ENCODE data around the gene VWA2. TPM values are rescaled to one million over a fixed set of nuclear protein-coding genes. Genes with fewer than 3 reads are reported as not detected.

The VWA2 gene
- total RNA-seq, 1 donor from 2014 or later = not detected

- no peak for DNase-seq (ENCODE audit: low spot score)
- intact Hi-C loops (cut with micrococcal nuclease) = no loop called here
- Mint-ChIP-seq H3K4me3 (no peak overlapping the region), H3K9me3 (no peaks in the 10 kb centered on the region), H3K27me3 (ENCODE audit: insufficient read depth) (no peaks in the 10 kb centered on the region), H3K27ac (no peak overlapping the region), H3K36me3 (ENCODE audit: low read depth) (no peaks in the 10 kb centered on the region), H3K4me1 (ENCODE audit: low read depth) (no peaks in the 10 kb centered on the region)
Measured at GRCh38 chr10:114271779-114272167, 32.7 kb downstream of the VWA2 start.

GRCh38 chr10:114272696-114273095 lies 33.6 kb downstream of the VWA2 start:
- no peaks in the 10 kb centered on the region for H3K27me3 Mint-ChIP-seq (ENCODE audit: insufficient read depth)
- no peaks in the 10 kb centered on the region for H3K9me3 Mint-ChIP-seq
- H3K4me1 Mint-ChIP-seq (ENCODE audit: low read depth) = no peaks in the 10 kb centered on the region
- no peak overlapping the region for H3K4me3 Mint-ChIP-seq
- intact Hi-C loops (cut with micrococcal nuclease) = no loop called here
- no peak overlapping the region for H3K27ac Mint-ChIP-seq
- DNase-seq (ENCODE audit: low spot score) = no peak
- no peaks in the 10 kb centered on the region for H3K36me3 Mint-ChIP-seq (ENCODE audit: low read depth)

DNA sequence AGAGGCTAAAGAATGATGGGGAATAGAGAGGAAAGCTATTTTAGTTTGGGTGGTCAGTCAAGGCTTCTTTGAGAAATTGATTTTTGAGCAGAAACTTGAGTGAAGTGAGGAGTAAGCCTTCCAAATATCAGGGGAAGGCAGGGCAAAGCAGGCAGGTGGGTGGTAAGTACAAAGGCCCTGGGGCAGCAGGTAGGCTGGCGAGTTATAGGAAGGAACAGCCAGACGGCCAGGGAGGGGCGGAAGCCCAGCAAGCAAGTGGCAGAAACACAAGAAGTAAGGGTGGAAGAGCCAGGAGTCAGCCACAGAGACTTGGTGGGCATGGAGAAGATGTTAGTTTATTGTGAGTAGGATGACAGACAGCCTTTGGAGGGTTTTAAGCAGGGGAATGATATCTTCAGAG lies 34.9 kb downstream of the VWA2 start:
- H3K4me3 Mint-ChIP-seq = no peak overlapping the region
- no peak for DNase-seq (ENCODE audit: low spot score)
- no peaks in the 10 kb centered on the region for H3K9me3 Mint-ChIP-seq
- H3K36me3 Mint-ChIP-seq (ENCODE audit: low read depth) = no peaks in the 10 kb centered on the region
- intact Hi-C loops (cut with micrococcal nuclease) = no loop called here
- no peaks in the 10 kb centered on the region for H3K4me1 Mint-ChIP-seq (ENCODE audit: low read depth)
- peaks cover 2% of the 10 kb centered on the region for H3K27me3 Mint-ChIP-seq (ENCODE audit: insufficient read depth)
- H3K27ac Mint-ChIP-seq = no peak overlapping the region

GRCh38 chr10:114274616-114275453 lies 35.8 kb downstream of the VWA2 start:
- intact Hi-C loops (cut with micrococcal nuclease) = no loop called here

DNA sequence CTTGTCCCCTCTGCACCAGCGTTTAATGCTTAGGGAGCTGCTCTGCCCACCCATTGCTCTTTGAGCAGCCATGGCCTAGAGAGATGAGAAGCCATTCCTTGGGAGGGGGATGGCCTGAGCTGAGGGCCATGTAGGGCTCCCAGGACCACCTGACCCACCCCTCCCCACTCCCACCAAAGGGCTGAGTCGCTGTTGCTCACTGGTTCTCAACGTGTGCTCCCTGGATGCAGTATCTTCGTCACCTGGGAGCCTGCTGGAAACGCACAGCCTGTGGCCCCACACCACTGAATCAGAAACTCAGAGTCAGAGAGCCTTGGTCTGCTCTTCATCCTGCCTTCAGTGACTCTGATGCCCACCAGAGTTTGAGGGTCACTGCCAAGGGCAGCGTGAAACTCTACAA lies 37.0 kb downstream of the VWA2 start:
- Mint-ChIP-seq H3K27ac (no peak overlapping the region), H3K36me3 (ENCODE audit: low read depth) (no peaks in the 10 kb centered on the region), H3K27me3 (ENCODE audit: insufficient read depth) (peaks cover 2% of the 10 kb centered on the region), H3K4me1 (ENCODE audit: low read depth) (no peaks in the 10 kb centered on the region), H3K9me3 (no peaks in the 10 kb centered on the region), H3K4me3 (no peak overlapping the region)
- no peak for DNase-seq (ENCODE audit: low spot score)
- intact Hi-C loops (cut with micrococcal nuclease) = no loop called here

More at GRCh38 chr10:114274616-114275453, 35.8 kb downstream of the VWA2 start:
- DNase-seq (ENCODE audit: low spot score) = no peak
- peaks cover 2% of the 10 kb centered on the region for H3K27me3 Mint-ChIP-seq (ENCODE audit: insufficient read depth)
- H3K27ac Mint-ChIP-seq = no peak overlapping the region
- no peaks in the 10 kb centered on the region for H3K4me1 Mint-ChIP-seq (ENCODE audit: low read depth)
- no peaks in the 10 kb centered on the region for H3K36me3 Mint-ChIP-seq (ENCODE audit: low read depth)
- no peaks in the 10 kb centered on the region for H3K9me3 Mint-ChIP-seq
- H3K4me3 Mint-ChIP-seq = no peak overlapping the region

- Mint-ChIP-seq H3K4me3 (no peak overlapping the region), H3K27ac (no peak overlapping the region), H3K4me1 (ENCODE audit: low read depth) (no peaks in the 10 kb centered on the region), H3K9me3 (no peaks in the 10 kb centered on the region), H3K36me3 (ENCODE audit: low read depth) (no peaks in the 10 kb centered on the region), H3K27me3 (ENCODE audit: insufficient read depth) (peaks cover 2% of the 10 kb centered on the region)
- intact Hi-C loops (cut with micrococcal nuclease) = no loop called here
- no peak for DNase-seq (ENCODE audit: low spot score)
Measured at GRCh38 chr10:114276671-114277070, 37.6 kb downstream of the VWA2 start.

DNA sequence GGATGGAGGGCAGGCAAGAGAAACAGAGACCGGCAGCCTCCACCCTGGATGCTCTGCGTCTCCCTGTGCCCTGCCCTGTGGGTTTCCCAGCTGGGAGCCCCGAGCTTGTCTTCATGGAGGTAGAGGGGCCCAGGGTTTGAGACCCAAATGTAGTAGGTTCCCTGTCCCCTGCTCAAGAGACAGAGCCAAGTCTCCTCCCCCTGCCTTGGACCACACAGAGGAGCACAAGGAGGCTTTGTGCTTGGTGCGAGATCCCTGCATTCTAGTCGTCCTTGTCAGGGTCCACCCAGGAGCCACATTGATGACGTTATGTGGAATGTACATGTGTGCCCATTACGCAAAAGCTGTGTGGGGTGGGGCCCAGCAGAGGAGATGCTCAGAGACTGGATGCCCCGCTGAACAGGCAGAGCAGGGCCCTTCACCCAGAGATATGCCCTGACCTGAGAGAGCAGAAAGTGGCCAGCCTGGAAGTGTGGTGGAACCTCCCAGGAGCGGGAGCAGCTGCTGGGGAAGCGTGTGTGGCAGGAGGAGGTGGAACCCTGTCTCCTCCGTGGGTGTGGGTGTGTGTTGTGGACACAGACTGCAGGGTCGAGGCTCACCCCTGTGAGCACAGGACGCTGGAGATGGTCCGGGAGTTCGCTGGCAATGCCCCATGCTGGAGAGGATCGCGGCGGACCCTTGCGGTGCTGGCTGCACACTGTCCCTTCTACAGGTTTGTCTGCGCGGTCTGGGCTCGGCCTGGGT lies 39.3 kb downstream of the VWA2 start:
- H3K36me3 Mint-ChIP-seq (ENCODE audit: low read depth) = no peaks in the 10 kb centered on the region
- no peak overlapping the region for H3K27ac Mint-ChIP-seq
- no peak for DNase-seq (ENCODE audit: low spot score)
- no peaks in the 10 kb centered on the region for H3K9me3 Mint-ChIP-seq
- no peaks in the 10 kb centered on the region for H3K4me1 Mint-ChIP-seq (ENCODE audit: low read depth)
- H3K4me3 Mint-ChIP-seq = no peak overlapping the region
- intact Hi-C loops (cut with micrococcal nuclease) = no loop called here
- H3K27me3 Mint-ChIP-seq (ENCODE audit: insufficient read depth) = peaks cover 2% of the 10 kb centered on the region

DNA sequence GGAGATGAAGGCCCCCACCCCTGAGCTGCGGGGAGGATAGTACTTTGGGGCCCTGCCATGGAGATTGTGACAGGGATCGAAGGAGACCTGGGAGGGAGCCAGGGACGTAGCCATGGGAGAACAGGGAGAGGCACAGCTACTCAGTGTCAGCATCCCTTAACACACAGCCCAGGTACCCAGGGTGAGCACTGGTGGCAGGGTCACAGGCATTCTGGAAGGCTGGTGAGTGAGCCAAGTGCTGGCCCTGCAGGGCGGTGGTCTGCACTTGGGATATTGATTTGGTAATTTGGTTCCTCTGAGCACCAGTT lies 39.8 kb downstream of the VWA2 start:
- Mint-ChIP-seq H3K27ac (no peak overlapping the region), H3K4me1 (ENCODE audit: low read depth) (no peaks in the 10 kb centered on the region), H3K9me3 (no peaks in the 10 kb centered on the region), H3K4me3 (no peak overlapping the region), H3K36me3 (ENCODE audit: low read depth) (no peaks in the 10 kb centered on the region), H3K27me3 (ENCODE audit: insufficient read depth) (peaks cover 2% of the 10 kb centered on the region)
- DNase-seq (ENCODE audit: low spot score) = no peak
- intact Hi-C loops (cut with micrococcal nuclease) = no loop called here

DNA sequence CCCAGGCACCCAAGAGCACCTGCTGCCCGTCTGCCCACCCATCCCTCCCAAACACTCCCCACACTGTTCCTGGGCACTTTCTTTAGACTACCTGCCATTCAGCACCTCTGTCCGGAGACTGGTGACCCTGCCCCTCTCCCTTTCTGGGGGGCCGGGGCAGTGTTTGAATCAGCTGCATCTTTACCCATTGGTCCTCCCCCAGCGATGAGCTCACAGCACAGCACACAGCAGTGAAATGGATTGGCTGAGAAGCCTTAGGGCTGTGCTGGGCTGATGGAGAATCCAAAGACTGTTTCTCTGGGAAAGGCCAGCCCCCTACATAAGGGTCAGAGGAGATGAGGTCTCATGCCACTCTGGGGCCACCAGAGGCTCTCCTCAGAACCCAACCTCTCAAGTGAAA lies 40.2 kb downstream of the VWA2 start:
- H3K4me1 Mint-ChIP-seq (ENCODE audit: low read depth) = no peaks in the 10 kb centered on the region
- no peak overlapping the region for H3K27ac Mint-ChIP-seq
- H3K36me3 Mint-ChIP-seq (ENCODE audit: low read depth) = no peaks in the 10 kb centered on the region
- H3K4me3 Mint-ChIP-seq = no peak overlapping the region
- intact Hi-C loops (cut with micrococcal nuclease) = no loop called here
- peaks cover 2% of the 10 kb centered on the region for H3K27me3 Mint-ChIP-seq (ENCODE audit: insufficient read depth)
- DNase-seq (ENCODE audit: low spot score) = no peak
- H3K9me3 Mint-ChIP-seq = no peaks in the 10 kb centered on the region

GRCh38 chr10:114279901-114280644 lies 41.0 kb downstream of the VWA2 start:
- DNase-seq (ENCODE audit: low spot score) = no peak
- no peaks in the 10 kb centered on the region for H3K36me3 Mint-ChIP-seq (ENCODE audit: low read depth)
- intact Hi-C loops (cut with micrococcal nuclease) = no loop called here
- H3K27ac Mint-ChIP-seq = no peak overlapping the region
- peaks cover 2% of the 10 kb centered on the region for H3K27me3 Mint-ChIP-seq (ENCODE audit: insufficient read depth)
- no peaks in the 10 kb centered on the region for H3K4me1 Mint-ChIP-seq (ENCODE audit: low read depth)
- H3K9me3 Mint-ChIP-seq = no peaks in the 10 kb centered on the region
- H3K4me3 Mint-ChIP-seq = no peak overlapping the region

GRCh38 chr10:114281006-114281405 lies 42.0 kb downstream of the VWA2 start:
- no peak for DNase-seq (ENCODE audit: low spot score)
- intact Hi-C loops (cut with micrococcal nuclease) = no loop called here
- Mint-ChIP-seq H3K27ac (no peak overlapping the region), H3K36me3 (ENCODE audit: low read depth) (no peaks in the 10 kb centered on the region), H3K27me3 (ENCODE audit: insufficient read depth) (peaks cover 2% of the 10 kb centered on the region), H3K9me3 (no peaks in the 10 kb centered on the region), H3K4me3 (no peak overlapping the region), H3K4me1 (ENCODE audit: low read depth) (no peaks in the 10 kb centered on the region)

GRCh38 chr10:114281461-114281860 lies 42.4 kb downstream of the VWA2 start:
- DNase-seq (ENCODE audit: low spot score) = no peak
- no peak overlapping the region for H3K27ac Mint-ChIP-seq
- no peaks in the 10 kb centered on the region for H3K36me3 Mint-ChIP-seq (ENCODE audit: low read depth)
- H3K4me3 Mint-ChIP-seq = no peak overlapping the region
- intact Hi-C loops (cut with micrococcal nuclease) = no loop called here
- H3K9me3 Mint-ChIP-seq = no peaks in the 10 kb centered on the region
- H3K4me1 Mint-ChIP-seq (ENCODE audit: low read depth) = no peaks in the 10 kb centered on the region
- H3K27me3 Mint-ChIP-seq (ENCODE audit: insufficient read depth) = peaks cover 2% of the 10 kb centered on the region

DNA sequence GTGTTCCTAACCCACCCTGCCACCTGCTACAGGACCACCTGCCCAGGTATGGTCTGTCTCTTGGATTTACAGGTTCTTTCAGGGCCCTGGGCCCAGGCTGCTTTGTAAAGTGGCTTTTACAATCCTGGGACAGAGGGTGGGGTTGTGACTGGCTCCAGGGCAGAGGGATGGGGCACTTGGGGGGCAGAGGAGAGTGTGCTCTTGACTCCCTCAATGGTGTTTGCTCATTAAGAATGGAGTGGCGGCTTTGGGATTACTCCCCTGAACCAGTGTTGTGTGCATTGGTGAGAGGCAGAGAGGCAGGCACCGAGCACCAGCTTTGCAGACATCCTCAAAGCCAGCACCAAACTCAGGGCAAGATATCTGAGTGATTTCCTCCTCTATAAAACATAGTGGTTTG lies 43.5 kb downstream of the VWA2 start:
- H3K27ac Mint-ChIP-seq = no peak overlapping the region
- intact Hi-C loops (cut with micrococcal nuclease) = no loop called here

More for the DNA sequence above, 43.5 kb downstream of the VWA2 start:
- Mint-ChIP-seq H3K27me3 (ENCODE audit: insufficient read depth) (peaks cover 2% of the 10 kb centered on the region), H3K36me3 (ENCODE audit: low read depth) (no peaks in the 10 kb centered on the region), H3K4me1 (ENCODE audit: low read depth) (no peaks in the 10 kb centered on the region), H3K4me3 (no peak overlapping the region), H3K9me3 (no peaks in the 10 kb centered on the region)
- no peak for DNase-seq (ENCODE audit: low spot score)
